HG02571 (cell line): ENCODE measurements around the gene PHF20.
"Not testable (repeated sequence)": the region's sequence is repeated elsewhere in the genome, so short reads cannot be mapped to it uniquely, and the experiment has no call there.

Experiments used
- ATAC-seq: cut with Tn5 transposase; IDR thresholded peaks from one replicate; pipeline ENCODE4 v1.9.1; 2021; ENCODE audit warnings: mild to moderate bottlenecking, moderate library complexity; ENCODE audit not compliant: unreplicated experiment

Gene PHF20

GRCh38 chr20:35739294-35740163 is 32.3 kb upstream of the PHF20 start:
- no peak for ATAC-seq

- ATAC-seq: peak; percentile 83
Measured at GRCh38 chr20:35741892-35742740, 29.7 kb upstream of the PHF20 start, which contains the start of gene RBM39. Gene RBM39, minus strand, starts transcription at chr20:35742260. Its CDS starts 1,386 bp downstream, at chr20:35740874.

GRCh38 chr20:35742741-35743523 is 28.9 kb upstream of the PHF20 start:
- ATAC-seq: no peak

GRCh38 chr20:35743693-35744491 is 27.9 kb upstream of the PHF20 start:
- no peak for ATAC-seq

- ATAC-seq: not testable (repeated sequence)
Measured at GRCh38 chr20:35744492-35744841, 27.3 kb upstream of the PHF20 start.

- ATAC-seq: no peak
Measured at GRCh38 chr20:35750611-35751010, 21.2 kb upstream of the PHF20 start.

GRCh38 chr20:35756404-35756803 is 15.4 kb upstream of the PHF20 start:
- ATAC-seq: no peak

GRCh38 chr20:35757098-35757705 is 14.6 kb upstream of the PHF20 start:
- ATAC-seq: no peak

GRCh38 chr20:35761548-35761947 is 10.3 kb upstream of the PHF20 start:
- not testable (repeated sequence) for ATAC-seq

GRCh38 chr20:35762461-35762860 is 9.4 kb upstream of the PHF20 start:
- no peak for ATAC-seq

GRCh38 chr20:35764936-35765335 is 6.9 kb upstream of the PHF20 start:
- ATAC-seq: not testable (repeated sequence)

GRCh38 chr20:35766843-35767242 is 5.0 kb upstream of the PHF20 start:
- ATAC-seq: no peak

- no peak for ATAC-seq
Measured at GRCh38 chr20:35767683-35768481, 3.9 kb upstream of the PHF20 start.

GRCh38 chr20:35768731-35769664 is 2.8 kb upstream of the PHF20 start:
- ATAC-seq: no peak

GRCh38 chr20:35771367-35771688 is 487 bp upstream of the PHF20 start:
- no peak for ATAC-seq

- ATAC-seq: no peak
Measured at GRCh38 chr20:35772563-35773058, 796 bp downstream of the PHF20 start.

GRCh38 chr20:35773154-35773751 is 1.4 kb downstream of the PHF20 start:
- ATAC-seq: no peak
